ENCODE results near the gene MRPL46. TPM values are rescaled to one million over a fixed set of nuclear protein-coding genes. Genes with fewer than 3 reads are reported as not detected.

MRPL46 gene
- total RNA-seq = 10 to 100 TPM; 18.4 to 61.2 (median 19.9) TPM
- polyA plus RNA-seq = 10 to 100 TPM; 36.7 to 41.2 (median 40.6) TPM
- long read RNA-seq, donor 1, transcript MRPL46-201 (4 exons, 1,019 nt) = major isoform, 10 of 11 reads
- long read RNA-seq, donor 1, partial matches to known transcripts = 0 of 11 reads
- long read RNA-seq, donor 1, other reads (novel, unspliced or antisense) = 0 of 11 reads
- long read RNA-seq, donor 2, transcript MRPL46-201 (4 exons, 1,019 nt) = major isoform, 16 of 16 reads
- long read RNA-seq, donor 2, partial matches to known transcripts = 0 of 16 reads
- long read RNA-seq, donor 2, other reads (novel, unspliced or antisense) = 0 of 16 reads
- long read RNA-seq, donor 3, transcript MRPL46-201 (4 exons, 1,019 nt) = major isoform, 6 of 7 reads
- long read RNA-seq, donor 3, partial matches to known transcripts = 0 of 7 reads
- long read RNA-seq, donor 3, other reads (novel, unspliced or antisense) = 0 of 7 reads
- long read RNA-seq, donor 4, partial matches to known transcripts = 0 of 1 reads
- long read RNA-seq, donor 4, other reads (novel, unspliced or antisense) = 0 of 1 reads
- long read RNA-seq, donor 5, transcript MRPL46-201 (4 exons, 1,019 nt) = major isoform, 10 of 13 reads
- long read RNA-seq, donor 5, partial matches to known transcripts = 0 of 13 reads
- long read RNA-seq, donor 5, other reads (novel, unspliced or antisense) = 0 of 13 reads
- long read RNA-seq, donor 6, transcript MRPL46-201 (4 exons, 1,019 nt) = major isoform, 32 of 35 reads
- long read RNA-seq, donor 6, partial matches to known transcripts = 0 of 35 reads
- long read RNA-seq, donor 6, other reads (novel, unspliced or antisense) = 0 of 35 reads
- long read RNA-seq, donor 7, transcript MRPL46-201 (4 exons, 1,019 nt) = major isoform, 11 of 13 reads
- long read RNA-seq, donor 7, partial matches to known transcripts = 0 of 13 reads
- long read RNA-seq, donor 7, other reads (novel, unspliced or antisense) = 0 of 13 reads
- long read RNA-seq, donor 8, transcript MRPL46-201 (4 exons, 1,019 nt) = major isoform, 21 of 22 reads
- long read RNA-seq, donor 8, partial matches to known transcripts = 0 of 22 reads
- long read RNA-seq, donor 8, other reads (novel, unspliced or antisense) = 0 of 22 reads
- long read RNA-seq, donor 9, transcript MRPL46-201 (4 exons, 1,019 nt) = major isoform, 17 of 20 reads
- long read RNA-seq, donor 9, partial matches to known transcripts = 0 of 20 reads
- long read RNA-seq, donor 9, other reads (novel, unspliced or antisense) = 0 of 20 reads
- long read RNA-seq, donor 10, transcript MRPL46-201 (4 exons, 1,019 nt) = major isoform, 6 of 7 reads
- long read RNA-seq, donor 10, partial matches to known transcripts = 0 of 7 reads
- long read RNA-seq, donor 10, other reads (novel, unspliced or antisense) = 0 of 7 reads

DNA sequence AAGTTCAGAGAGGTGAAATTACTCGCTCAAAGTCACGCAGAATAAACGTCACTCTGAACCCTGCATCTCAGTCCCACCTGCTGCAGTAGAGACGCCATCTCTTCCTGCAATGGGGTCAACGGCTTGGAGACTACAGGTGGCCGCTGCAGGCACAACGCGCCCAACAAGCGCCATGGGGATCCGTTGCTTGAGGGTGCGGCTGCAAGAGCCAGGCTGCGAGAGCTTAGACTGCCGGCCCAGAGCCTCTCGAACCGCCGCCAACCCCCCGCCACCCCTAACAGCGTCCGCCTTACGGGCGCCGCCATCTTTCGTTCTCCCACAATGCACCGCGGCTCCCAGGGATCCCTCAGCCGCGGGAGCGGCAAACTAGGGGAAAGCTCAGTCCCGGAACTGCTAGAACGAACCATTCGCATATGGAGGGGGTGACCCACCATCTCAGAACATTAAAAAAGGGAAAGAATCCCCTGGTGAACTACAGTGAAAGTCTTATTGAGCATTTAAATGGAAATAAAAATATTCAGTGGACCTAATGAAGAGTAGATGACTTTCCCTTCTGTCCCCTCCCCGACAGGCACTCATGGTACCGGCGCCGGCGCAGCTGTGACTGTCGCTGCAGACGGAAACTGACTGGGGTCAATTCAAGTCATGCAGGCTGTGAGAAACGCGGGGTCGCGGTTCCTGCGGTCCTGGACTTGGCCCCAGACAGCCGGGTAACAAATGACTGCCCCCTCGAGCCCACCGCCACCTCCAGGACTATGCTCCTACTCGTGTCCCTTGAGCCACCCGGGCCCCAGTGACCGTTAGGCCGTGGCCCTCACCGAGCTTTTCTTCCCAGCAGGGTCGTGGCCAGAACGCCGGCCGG lies at the start of gene MRPL46, which contains the start of gene MRPS11:
Gene MRPL46, minus strand, starts transcription at position 316 of the 862 bp plus-strand sequence. Its CDS starts 11 bp downstream, at position 305.
Gene MRPS11, plus strand, starts transcription at position 636 of the 862 bp plus-strand sequence. Its CDS starts 10 bp downstream, at position 646.
- H3K27me3 ChIP-seq = no peaks in the 10 kb centered on the region
- peaks cover 16 to 49% (median 35%) of the 10 kb centered on the region in 4 donors for H3K4me1 ChIP-seq
- H3K9me3 ChIP-seq = no peaks in the 10 kb centered on the region
- WGBS, 5 donors = 0 to 1% (median 1%) methylated on average over 28 to 55 of the region's 55 CpGs
- DNase-seq = peak; percentile 89 to 96
- H3K4me3 ChIP-seq = peak within 1 kb of the TSS; percentile 73 to 95 (median 90)
- TF ChIP-seq, protein P1, sequence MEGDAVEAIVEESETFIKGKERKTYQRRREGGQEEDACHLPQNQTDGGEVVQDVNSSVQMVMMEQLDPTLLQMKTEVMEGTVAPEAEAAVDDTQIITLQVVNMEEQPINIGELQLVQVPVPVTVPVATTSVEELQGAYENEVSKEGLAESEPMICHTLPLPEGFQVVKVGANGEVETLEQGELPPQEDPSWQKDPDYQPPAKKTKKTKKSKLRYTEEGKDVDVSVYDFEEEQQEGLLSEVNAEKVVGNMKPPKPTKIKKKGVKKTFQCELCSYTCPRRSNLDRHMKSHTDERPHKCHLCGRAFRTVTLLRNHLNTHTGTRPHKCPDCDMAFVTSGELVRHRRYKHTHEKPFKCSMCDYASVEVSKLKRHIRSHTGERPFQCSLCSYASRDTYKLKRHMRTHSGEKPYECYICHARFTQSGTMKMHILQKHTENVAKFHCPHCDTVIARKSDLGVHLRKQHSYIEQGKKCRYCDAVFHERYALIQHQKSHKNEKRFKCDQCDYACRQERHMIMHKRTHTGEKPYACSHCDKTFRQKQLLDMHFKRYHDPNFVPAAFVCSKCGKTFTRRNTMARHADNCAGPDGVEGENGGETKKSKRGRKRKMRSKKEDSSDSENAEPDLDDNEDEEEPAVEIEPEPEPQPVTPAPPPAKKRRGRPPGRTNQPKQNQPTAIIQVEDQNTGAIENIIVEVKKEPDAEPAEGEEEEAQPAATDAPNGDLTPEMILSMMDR (IDR thresholded peaks at IDR 0.05) = peak in 1 of 7 experiments; percentile 34
- peak; percentile 70 to 84 (median 72) for TF ChIP-seq POLR2AphosphoS5 (IDR thresholded peaks at IDR 0.05)
- no peak for TF ChIP-seq POLR2A (IDR thresholded peaks at IDR 0.05)
- H3K27ac ChIP-seq = peak within 1 kb of the TSS; percentile 80 to 94 (median 91)
- intact Hi-C loops (cut with DNase I; ENCODE audit: low total_unique reads) = no loop called here
- peaks cover 23 to 47% (median 43%) of the 10 kb centered on the region in 4 donors for H3K36me3 ChIP-seq

DNA sequence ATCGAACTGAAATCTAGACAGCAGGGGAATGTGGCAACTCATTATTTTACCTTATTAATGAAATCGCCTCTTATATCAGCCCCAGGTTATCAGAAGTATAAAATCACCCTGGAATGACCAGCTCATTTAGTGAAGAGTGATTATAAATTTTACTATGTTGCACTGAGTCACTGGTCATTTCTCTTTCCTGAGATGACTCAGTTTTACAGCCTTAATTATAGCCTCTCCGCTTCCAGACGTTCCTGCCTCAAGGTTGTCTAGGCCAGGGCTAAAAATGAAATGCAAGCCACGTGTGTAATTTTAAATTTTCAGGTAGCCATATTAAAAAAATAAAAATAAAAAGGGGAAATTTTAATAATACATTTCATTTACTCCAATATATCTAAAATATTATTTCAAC lies 46.0 kb upstream of the MRPL46 start:
- Histone ChIP-seq H3K36me3 (peaks cover 11 to 81% (median 74%) of the 10 kb centered on the region in 4 donors), H3K27me3 (no peaks in the 10 kb centered on the region), H3K4me3 (no peak overlapping the region), H3K4me1 (no peaks in the 10 kb centered on the region), H3K27ac (no peak overlapping the region), H3K9me3 (no peaks in the 10 kb centered on the region)
- DNase-seq = no peak
- intact Hi-C loops (cut with DNase I; ENCODE audit: low total_unique reads) = no loop called here
- WGBS, 5 donors = 83 to 95% (median 88%) methylated on average over 5 of the region's 5 CpGs
- no peak for TF ChIP-seq EP300 (IDR thresholded peaks at IDR 0.05)
- TF ChIP-seq, protein P1 (IDR thresholded peaks at IDR 0.05) = no peak

DNA sequence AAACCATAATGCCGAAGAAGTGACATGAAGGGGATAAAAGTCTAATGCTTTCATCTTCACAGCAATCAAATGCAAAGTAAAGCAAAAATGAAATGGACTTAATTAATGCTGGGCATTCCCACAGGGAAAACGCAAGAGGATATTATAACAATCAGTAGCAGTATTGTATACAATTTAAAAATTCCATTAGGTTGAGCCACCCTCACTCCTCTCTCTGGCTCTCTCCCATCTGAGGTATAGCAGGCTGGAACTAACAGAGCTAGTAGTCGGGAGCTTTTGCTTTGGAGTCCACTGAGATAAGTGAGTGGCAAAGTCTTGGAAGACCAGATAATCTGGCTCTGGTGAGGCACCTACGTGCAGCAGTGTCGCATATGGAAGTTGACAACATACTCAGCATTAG lies 45.4 kb upstream of the MRPL46 start:
- intact Hi-C loops (cut with DNase I; ENCODE audit: low total_unique reads) = no loop called here
- H3K27ac ChIP-seq = no peak overlapping the region
- WGBS, 5 donors = 86 to 96% (median 92%) methylated on average over 5 of the region's 5 CpGs

More for the DNA sequence above, 45.4 kb upstream of the MRPL46 start:
- H3K36me3 ChIP-seq = peaks cover 14 to 87% (median 80%) of the 10 kb centered on the region in 4 donors
- no peak for TF ChIP-seq POLR2AphosphoS5 (IDR thresholded peaks at IDR 0.05)
- TF ChIP-seq, protein P1 (IDR thresholded peaks at IDR 0.05) = no peak
- no peak for TF ChIP-seq EP300 (IDR thresholded peaks at IDR 0.05)
- no peak for TF ChIP-seq POLR2A (IDR thresholded peaks at IDR 0.05)
- no peak for DNase-seq
- no peak overlapping the region for H3K4me3 ChIP-seq
- no peaks in the 10 kb centered on the region for H3K9me3 ChIP-seq
- H3K4me1 ChIP-seq = no peaks in the 10 kb centered on the region
- H3K27me3 ChIP-seq = no peaks in the 10 kb centered on the region

Data from stomach (tissue), 19 donors.